HG03521 (cell line): Measurements from ENCODE around the gene CD55.

ENCODE experiments used
- ATAC-seq: cut with Tn5 transposase; IDR thresholded peaks from one replicate; pipeline ENCODE4 v1.9.1; 2021; ENCODE audit warnings: mild to moderate bottlenecking, moderate library complexity; ENCODE audit not compliant: unreplicated experiment

CD55 gene

DNA sequence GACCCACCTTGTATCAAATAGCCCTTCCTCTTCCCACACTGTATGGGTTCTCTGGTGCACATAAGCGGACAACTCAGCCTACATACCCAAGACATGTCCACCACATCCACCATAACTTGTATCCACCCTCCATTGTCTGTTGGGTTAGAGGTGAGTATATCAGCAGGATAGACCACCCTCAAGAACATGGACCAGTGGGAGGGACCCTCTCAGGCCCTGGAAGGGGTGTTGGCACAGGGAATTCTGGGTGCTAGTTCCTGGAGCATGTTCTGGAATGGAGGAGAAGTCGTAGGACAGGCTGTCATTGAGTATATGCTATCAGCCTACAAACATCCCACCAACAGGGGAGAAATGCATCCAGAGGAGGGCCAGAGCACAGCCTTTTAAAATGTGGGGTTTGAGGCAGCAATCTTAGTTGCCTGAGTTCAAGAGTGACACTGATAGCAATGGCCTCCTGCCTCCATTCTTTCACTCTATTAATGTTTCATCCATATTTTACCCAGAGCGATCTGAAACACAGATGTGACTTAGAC lies 7.5 kb downstream of the CD55 start:
- ATAC-seq: no peak

DNA sequence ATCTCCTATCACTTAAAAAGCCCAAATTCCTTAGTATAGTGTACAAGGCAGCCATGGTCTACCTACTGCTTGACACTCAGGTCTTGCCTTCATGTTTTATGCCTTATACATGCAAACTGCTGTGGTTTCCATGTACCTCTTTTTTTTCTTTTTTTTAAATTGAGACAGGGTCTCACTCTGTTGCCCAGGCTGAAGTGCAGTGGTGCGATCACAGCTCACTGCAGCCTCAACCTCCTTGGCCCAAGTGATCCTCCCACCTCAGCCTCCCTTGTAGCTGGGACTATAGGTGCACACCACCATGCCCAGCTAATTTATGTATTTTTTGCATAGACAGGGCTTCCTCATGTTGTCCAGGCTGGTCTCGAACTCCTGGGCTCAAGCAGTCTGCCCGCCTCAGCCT lies 8.0 kb downstream of the CD55 start:
- no peak for ATAC-seq

- no peak for ATAC-seq
Observed at GRCh38 chr1:207330011-207330710, 8.7 kb downstream of the CD55 start.

- ATAC-seq: no peak
Observed at GRCh38 chr1:207331354-207332313, 10.2 kb downstream of the CD55 start.

DNA sequence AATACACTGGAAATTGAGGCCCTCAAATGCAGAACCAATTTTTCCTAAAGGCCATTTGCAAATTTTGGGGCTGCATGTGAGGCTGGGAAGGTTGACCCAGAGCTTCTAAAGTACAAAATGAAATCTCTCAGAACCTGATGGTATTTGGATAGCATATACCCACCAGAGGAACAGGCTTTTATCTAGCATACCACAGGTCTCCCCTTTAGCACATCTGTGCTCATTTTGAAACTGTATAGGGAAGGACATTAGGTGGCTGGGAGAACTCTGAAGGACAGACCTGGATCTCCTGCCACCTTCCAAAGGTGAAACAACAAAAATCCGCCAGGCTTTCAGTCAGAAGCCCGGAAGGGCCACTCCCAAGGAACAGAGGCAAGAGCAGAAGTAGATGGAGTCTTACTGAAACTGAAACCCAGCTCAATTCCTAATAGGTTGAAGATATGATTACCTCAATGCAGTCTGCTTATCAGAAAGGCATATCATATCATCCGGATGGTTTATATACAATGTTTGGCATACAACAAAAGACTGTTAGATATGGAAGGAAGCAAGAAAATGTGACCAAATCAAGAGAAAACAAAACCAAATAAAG lies 11.6 kb downstream of the CD55 start:
- no peak for ATAC-seq

GRCh38 chr1:207333620-207334019 lies 12.1 kb downstream of the CD55 start:
- ATAC-seq: no peak

GRCh38 chr1:207334337-207334736 lies 12.9 kb downstream of the CD55 start:
- no peak for ATAC-seq

DNA sequence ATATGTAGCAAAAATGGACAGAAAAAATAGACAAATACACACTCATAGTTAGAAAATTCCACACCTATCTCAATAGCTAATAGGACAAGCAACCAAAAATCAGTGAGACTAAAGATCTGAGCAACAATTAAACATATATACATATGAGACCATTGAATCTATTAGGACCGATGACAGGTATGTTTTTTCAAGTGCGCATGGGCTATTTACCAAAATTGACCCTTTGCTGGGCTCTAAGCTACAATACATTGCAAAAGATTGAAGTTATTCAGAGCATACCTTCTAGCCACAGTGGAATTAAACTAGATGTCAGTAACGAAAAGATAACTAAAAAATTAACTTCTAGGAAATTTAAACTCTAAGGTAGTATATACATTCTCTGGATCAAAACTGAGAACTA lies 13.7 kb downstream of the CD55 start:
- ATAC-seq: no peak

DNA sequence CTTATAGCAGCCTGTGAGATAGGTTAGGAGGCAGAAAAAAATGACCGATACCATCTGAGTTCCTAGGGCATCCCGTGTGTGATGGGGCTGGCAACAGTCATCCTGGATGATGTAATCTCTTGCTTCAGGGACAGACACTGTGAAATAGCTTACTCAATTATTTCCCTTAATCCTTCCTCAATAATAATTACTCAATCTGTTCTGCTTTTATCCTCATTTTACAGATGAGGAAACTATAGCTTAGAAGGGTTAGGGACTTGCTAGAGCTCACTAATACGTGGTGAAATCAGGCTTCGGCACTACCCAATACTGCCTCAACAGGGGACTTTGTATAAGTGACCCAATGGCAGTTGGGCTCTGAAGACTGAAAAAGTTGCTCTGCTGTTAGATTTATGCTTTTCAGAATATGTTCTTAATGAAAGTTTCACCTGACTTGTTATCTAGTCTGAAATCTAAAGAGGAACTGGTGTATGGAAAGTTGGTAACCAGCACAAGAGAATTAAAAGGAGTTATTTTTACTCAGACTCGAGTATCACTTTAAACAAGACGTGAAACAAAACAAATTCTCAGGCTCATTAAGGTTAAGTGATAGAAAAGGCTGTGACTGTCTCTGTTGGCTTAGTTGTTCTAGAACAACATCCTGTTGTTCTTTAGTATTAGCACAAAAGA lies 14.4 kb downstream of the CD55 start:
- peak; percentile 47 for ATAC-seq

GRCh38 chr1:207336559-207337467 lies 15.3 kb downstream of the CD55 start:
- peak; percentile 63 for ATAC-seq

DNA sequence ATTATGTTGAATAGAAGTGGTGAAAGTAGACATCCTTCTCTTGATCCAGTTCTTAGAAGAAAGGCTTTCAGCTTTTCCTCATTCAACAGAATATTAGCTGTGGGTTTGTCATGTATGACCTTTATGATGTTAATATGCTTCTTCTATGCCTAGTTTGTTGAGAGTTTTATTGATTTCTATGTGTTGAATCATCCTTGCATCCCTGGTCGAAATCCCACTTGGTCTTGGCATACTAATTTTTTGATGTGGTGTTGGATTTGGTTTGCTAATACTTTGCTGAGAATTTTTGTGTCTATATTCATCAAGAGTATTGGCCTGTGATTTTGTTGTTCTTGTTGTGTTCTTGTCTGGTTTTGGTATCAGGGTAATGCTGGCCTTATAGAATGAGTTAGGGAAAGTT lies 20.9 kb downstream of the CD55 start:
- no peak for ATAC-seq

DNA sequence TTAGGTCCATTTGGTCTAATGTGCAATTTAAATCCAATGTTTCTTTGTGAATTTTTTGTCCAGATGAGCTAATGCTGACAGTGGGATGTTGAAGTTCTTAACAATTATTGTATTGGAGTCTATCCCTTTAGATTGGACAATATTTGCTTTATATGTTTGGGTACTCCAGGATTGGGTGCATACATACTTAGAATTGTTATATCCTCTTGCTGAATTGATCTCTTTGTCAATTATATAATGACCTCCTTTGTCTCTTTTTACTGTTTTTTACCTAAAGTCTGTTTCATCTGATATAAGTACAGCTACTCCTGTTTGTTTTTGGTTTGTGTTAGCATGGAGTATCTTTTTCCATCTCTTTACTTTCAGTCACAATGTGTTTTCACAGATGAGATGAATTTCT lies 22.2 kb downstream of the CD55 start:
- ATAC-seq: no peak

DNA sequence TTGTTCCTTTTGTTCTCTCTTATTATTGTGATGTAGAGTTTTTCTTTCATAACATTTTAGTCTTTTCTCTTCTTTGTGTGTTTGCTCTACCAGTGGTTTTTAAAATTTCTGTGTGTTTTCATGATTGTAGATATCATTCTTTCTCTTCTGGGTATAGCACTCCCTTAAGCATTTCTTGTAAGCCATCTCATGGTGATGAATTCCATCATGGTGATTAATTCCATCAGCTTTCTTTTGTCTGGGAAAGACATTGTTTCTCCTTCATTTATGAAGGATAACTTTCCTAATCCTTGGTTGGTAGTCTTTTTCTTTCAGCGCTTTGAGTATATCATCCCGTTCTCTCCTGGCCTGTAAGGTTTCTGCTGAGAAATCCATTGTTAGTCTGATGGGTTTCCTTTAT lies 22.7 kb downstream of the CD55 start:
- ATAC-seq: no peak

DNA sequence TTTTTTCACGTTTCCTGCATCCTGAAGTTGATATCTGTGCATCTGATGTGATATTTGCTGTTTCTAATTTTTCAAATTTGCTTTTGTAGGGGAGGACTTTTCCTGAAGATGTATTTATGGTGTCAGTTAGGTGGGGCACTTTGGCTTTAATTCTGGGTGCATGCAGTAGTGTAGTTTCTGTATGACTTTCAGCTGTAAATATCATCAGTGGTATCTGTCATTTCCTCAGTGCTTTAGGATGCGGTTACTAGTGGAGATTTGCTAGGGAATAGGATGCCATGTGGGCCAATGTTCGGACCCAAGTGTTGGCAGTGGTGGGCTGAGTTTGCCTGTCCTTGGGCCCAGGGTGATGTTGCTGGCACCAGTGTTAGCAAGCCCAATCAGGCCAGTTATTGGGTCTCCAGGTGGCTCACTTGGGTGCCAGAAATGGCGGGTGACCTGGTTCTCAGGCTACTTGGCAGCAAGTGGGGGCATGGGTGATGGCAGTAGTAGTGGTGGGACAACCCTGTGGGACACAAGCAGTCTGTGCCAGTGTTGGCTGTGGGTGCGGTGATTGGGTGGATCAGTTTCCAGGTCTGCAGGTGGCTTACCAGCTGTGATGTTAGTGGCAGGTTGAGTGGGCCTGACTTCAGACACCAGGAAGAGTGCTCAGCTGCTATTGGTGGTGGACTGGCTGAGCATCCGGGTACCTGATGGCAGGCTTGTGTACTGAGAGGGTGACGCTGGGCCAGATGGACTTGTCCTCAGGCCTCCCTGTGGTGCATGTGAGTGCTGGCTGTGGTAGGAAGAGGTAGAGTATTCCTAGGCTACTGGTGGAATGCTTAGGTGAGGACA lies 24.4 kb downstream of the CD55 start:
- no peak for ATAC-seq

- ATAC-seq: no peak
Observed at GRCh38 chr1:207346513-207346912, 25.0 kb downstream of the CD55 start.

GRCh38 chr1:207349979-207350378 lies 28.5 kb downstream of the CD55 start:
- ATAC-seq: no peak

GRCh38 chr1:207352554-207352953 lies 31.1 kb downstream of the CD55 start:
- ATAC-seq: no peak

- ATAC-seq: no peak
Observed at GRCh38 chr1:207355060-207355459, 33.6 kb downstream of the CD55 start.
